HG03060 (cell line): ENCODE measurements around the gene PRKRA.
"Not testable (repeated sequence)": the region's sequence is repeated elsewhere in the genome, so short reads cannot be mapped to it uniquely, and the experiment has no call there.

Experiments
- ATAC-seq: cut with Tn5 transposase; IDR thresholded peaks from one replicate; pipeline ENCODE4 v1.9.1; 2021; ENCODE audit warnings: low read depth, moderate number of reproducible peaks; ENCODE audit not compliant: unreplicated experiment

Gene PRKRA

GRCh38 chr2:178469219-178469849 is 18.4 kb upstream of the PRKRA start:
- no peak for ATAC-seq

- no peak for ATAC-seq
Observed at GRCh38 chr2:178457390-178457886, 6.5 kb upstream of the PRKRA start.

- ATAC-seq = no peak
Observed at GRCh38 chr2:178455947-178456346, 5.0 kb upstream of the PRKRA start.

DNA sequence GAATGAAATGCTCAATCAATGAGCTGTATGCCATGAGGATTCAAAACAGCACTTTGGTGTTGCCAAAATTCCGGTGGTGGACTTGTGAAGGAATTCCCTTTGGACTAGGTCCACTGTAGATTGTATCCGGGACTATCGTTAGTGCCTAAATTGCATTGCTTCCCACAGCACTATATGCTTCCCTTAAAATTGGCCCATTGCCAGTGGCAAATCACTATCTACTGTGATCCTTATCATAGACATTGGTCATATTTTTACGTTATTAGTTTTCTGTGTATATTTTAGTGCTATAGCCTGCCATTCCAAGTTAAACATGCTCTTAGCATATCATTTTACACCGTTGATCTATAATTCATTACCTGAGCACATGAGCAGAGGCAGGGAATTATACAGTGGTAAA is 1.9 kb upstream of the PRKRA start:
- ATAC-seq = no peak

DNA sequence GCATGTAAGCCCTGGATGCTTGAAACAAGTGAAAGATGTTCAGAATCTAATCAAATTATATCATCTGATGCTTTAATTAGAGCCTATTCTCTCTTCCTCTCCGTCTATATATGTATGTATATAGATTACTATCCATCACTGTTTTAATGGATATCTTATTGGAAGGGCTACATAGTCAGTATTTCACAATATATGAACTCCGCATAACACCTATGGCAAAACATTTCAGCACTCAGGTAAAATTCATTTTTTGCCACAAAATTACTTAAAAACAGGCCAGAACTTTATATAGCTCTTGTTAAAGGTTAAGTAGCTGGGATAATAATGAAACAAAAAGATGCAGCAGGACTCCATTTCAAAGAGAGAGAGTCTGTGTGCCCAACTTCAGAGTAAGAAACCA is 1.4 kb upstream of the PRKRA start:
- ATAC-seq = no peak

- ATAC-seq = peak; percentile 31
Observed at GRCh38 chr2:178450524-178450773, 526 bp downstream of the PRKRA start.

- ATAC-seq = peak; percentile 0
Observed at GRCh38 chr2:178449700-178450523, 1.1 kb downstream of the PRKRA start.

- no peak for ATAC-seq
Observed at GRCh38 chr2:178448968-178449661, 1.9 kb downstream of the PRKRA start.

DNA sequence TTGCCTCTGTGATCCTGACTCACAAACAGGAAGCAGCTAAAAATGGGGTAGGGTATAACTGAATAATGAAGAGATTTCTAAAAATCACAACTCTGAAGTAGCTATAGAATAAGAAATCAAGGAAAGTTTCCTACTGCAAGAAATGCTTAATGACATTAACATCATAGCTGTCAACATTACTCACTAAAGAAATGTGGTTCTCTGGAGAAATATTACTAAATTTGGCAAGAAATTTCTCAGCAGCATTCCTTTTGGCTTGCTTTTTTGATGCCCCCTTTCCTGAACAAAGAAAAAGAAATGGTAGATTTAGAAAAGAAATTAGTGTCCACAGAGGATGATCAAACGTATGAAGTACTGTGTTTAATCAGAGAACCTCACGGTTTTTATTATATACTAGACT is 9.5 kb downstream of the PRKRA start:
- no peak for ATAC-seq

- no peak for ATAC-seq
Observed at GRCh38 chr2:178436662-178437061, 14.3 kb downstream of the PRKRA start.

DNA sequence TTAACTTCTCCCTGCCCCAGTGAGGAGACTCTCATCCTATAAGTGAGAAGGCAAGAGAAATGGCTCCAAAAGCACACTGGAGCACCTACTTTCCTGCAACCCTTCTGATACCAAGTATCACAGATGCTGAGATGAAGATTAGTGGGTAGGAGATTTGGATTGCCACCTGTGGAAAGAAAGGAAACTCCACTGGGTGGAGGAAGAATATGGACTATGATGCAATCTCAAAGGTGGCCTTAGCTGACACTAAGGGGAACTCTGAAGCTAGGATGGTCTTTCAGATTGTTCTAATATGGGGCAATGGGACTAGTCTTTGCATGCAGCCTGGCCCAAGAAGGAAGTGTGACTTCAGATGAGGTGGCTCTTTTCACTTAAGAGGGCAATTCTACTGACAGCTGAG is 21.6 kb downstream of the PRKRA start:
- no peak for ATAC-seq

- no peak for ATAC-seq
Observed at GRCh38 chr2:178428396-178428806, 22.6 kb downstream of the PRKRA start.

DNA sequence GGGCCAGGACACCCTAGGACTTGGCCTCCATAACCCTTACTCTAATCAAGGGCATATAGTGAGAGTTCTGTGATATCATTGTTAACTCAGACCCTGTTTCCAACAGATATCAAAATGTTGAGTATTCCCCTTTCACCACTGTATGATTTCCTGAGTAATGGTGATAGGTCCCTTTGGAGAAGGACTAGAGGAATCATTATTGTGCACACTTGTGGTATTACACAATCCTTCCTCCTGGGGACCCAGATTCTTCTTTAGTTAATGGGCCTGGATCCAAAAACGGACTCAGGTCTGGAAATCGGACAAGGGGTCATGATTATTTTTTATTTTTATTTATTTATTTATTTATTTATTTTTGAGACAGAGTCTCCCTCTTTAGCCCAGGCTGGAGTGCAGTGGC is 23.5 kb downstream of the PRKRA start:
- no peak for ATAC-seq

DNA sequence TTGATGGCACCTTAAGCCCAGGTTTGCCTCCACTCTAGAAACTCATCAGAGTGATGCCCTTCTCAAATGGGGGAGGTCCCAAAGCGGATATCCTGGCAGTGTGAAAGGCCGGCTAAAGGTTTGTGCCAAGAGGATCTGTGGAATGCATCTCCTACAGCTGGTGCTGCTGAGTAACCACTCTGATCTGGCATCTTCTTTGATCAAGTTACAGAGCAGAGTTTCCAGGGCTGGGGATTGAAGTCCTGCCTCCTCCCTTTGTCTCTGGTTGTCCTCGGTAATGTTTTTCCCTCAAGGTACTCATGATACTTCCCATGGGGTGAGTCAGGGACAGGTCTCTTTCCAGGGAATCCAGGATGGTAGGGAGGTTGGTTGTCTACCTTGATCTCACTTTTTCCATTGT is 24.6 kb downstream of the PRKRA start:
- ATAC-seq = no peak

DNA sequence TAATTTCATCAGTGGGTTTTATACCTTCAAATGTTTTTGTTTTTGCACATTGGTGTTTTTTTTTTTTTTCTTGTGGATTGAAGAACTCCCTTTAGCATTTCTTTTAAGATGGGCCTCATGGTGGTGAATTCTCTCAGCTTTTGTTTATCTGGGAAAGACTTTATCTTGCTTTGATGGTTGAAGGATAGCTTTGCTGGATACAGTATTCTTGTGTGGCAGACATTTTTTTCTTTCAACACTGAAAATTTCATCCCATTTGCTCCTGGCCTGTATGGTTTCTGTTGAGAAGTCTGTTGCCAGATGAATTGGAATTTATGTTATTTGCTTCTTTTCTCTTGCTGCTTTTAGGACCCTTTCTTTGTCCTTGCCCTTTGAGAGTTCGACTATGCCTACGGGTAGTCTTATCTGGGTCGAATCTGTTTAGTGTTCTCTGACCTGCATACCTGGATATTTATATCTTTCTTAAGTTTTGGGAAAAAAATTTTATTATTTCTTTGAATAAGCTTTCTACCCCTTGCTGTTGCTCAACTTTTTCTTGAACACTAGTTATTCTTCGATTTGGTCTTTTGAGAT is 25.6 kb downstream of the PRKRA start:
- ATAC-seq = no peak

DNA sequence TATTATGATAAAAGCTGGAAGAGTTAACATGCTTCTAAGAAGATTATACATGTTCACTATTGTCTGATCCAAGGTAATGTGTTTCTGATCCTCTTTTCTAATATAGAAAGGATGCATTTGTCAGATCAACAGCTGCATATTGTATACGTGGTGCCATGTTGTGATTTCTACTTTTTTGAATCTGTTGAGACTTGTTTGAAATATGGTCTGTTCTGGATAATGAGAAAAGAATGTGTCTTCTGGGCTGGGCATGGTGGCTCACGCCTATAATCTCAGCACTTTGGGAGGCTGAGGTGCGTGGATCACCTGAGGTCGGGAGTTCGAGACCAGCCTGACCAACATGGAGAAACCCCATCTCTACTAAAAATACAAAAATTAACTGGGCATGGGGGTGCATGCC is 27.2 kb downstream of the PRKRA start:
- ATAC-seq = not testable (repeated sequence)

GRCh38 chr2:178422097-178422496 is 28.9 kb downstream of the PRKRA start:
- ATAC-seq = no peak

- no peak for ATAC-seq
Observed at GRCh38 chr2:178420463-178420999, 30.4 kb downstream of the PRKRA start.

DNA sequence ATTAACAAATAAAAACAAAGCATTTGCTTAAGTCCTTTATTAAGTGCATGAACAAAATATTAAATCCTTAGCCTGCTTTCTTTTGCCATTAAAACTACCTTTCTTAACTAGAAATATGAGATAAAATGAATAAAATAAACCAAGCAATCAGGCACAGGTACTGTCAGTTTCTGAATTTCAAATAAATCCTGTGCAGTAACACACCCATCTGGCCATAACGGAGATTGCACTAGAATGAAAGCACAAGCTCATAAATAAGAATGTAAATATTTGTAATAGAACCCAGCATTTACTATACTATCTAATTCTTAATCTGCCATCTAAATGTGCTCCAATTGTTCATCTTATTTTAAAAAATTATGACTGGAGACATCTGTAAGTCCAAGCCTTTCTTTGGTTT is 31.9 kb downstream of the PRKRA start:
- ATAC-seq = no peak

- no peak for ATAC-seq
Observed at GRCh38 chr2:178418426-178418825, 32.5 kb downstream of the PRKRA start.

GRCh38 chr2:178417916-178418315 is 33.1 kb downstream of the PRKRA start:
- ATAC-seq = no peak
